HG02943 (cell line): ENCODE measurements around the gene NRCAM.
A peak's percentile ranks its signal among the peaks of the same experiment; 100 is the strongest.

Experiments
- ATAC-seq: cut with Tn5 transposase; IDR thresholded peaks from one replicate; pipeline ENCODE4 v1.9.1; 2021; ENCODE audit warnings: mild to moderate bottlenecking, low read depth, moderate library complexity; ENCODE audit not compliant: unreplicated experiment

NRCAM gene

DNA sequence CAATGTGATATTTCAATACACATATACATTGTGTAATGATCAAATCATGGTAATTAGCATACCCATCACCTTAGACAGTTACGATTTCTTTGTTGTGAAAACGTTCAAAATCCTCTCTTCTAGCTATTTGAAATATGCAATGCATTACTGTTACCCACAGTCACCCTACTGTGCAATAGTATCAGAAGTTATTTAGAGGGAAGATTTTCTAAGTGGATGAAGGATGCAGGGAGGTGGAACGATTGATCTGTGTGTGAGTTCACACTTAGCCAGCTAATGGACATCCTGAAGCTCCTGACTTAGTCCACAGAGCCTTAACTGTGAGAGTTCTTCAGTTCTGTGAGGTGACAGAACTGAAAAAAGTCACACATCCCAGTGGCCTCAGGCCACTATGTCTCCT lies 228.9 kb downstream of the NRCAM start:
- ATAC-seq: no peak

DNA sequence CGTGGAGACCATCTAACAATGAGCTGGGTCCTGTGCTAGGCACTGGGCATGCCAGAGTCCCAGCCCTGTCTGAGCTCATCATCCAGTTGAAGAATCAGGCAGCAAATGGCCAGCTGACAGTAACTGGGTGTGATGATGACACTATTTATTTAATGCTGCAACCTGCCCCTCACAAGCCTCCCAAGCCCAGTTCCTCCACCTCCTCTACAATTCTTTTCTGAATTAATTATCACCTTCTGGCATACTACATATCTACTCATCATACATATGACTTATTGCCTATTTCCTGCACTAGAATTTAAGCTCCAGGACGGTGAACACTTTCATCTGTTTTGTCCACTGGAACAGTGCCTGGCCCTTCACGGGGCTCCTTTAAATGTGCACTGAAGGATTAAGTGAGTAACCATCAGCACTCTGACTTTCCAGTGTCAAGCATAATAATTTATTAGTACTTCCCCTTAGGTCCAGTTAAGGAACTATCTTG lies 229.4 kb downstream of the NRCAM start:
- no peak for ATAC-seq

DNA sequence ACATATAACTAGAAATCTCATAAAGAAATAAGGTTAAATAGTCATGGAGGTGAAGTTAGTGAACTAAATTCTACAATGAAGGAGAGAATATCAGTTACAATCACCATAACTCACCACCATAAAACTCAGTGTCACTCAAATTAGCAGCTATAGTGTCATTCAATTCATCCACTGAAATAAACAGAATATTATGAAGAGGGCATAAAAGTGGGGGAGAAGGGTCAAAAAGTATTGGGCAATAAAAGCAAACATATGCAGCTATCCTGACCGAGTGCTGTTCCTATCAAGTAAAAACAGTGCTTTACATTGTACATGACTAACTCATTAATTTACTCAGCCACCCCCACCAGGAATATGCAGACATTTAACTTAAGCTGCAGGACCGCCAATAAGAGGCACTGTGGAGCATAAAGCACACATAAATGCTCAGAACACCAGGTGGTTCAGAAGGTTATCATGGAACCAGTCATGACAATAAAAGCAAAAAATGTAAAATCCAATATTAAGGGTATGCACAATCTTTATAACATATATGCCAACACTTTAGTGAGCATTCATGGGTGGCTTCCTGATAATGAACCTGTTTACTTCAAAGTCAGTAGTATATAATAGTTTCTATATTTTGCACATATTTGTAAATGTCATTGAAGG lies 230.6 kb downstream of the NRCAM start:
- no peak for ATAC-seq

DNA sequence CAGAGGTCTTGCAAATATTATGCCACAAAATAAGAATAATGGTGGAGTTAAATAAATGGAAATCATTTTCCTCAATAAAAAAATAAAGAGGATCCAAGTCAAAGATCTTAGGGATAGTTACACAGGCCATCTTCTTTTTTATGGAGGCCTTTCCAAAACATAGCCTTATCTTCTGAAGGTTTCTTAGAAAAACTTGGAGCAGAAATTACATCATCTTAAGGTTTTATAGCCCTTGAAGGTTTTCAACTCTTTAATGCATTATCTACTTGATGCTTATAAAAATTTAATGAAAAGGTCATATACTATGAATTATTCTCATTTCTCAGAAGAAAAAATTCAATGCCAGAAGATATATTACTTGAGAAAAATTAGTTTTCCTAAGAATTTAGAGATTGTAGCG lies 231.8 kb downstream of the NRCAM start:
- no peak for ATAC-seq

DNA sequence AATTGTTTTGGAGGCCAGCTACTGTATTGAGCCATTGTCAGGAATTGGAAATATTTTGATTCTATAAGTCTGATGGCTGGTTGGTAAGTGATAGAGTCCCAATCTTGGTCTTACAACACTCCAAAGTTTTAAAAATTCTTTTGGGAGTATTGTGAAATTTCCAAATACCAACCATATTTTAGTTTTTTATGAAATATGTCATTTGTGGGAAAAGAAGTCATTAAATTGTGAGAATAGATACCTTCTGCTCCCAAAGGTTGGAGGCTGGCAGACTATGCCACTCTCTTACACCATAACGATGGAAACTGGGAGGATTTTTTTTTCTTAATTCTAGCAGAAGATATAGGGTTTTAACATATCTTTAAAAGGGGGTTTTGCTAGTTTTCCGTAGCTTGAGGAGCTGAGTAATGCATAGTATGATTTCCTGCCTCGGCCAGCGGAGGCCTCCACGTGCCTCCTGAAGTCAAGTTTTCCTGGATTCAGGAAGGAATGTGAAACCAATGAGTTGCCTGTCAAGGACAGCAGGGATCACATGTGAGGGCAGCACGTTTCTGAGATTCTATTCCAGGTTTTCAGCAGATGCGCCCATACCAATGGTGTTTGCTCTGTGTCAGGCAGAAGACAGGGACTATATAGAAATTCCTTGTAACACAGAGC lies 233.9 kb downstream of the NRCAM start:
- no peak for ATAC-seq

DNA sequence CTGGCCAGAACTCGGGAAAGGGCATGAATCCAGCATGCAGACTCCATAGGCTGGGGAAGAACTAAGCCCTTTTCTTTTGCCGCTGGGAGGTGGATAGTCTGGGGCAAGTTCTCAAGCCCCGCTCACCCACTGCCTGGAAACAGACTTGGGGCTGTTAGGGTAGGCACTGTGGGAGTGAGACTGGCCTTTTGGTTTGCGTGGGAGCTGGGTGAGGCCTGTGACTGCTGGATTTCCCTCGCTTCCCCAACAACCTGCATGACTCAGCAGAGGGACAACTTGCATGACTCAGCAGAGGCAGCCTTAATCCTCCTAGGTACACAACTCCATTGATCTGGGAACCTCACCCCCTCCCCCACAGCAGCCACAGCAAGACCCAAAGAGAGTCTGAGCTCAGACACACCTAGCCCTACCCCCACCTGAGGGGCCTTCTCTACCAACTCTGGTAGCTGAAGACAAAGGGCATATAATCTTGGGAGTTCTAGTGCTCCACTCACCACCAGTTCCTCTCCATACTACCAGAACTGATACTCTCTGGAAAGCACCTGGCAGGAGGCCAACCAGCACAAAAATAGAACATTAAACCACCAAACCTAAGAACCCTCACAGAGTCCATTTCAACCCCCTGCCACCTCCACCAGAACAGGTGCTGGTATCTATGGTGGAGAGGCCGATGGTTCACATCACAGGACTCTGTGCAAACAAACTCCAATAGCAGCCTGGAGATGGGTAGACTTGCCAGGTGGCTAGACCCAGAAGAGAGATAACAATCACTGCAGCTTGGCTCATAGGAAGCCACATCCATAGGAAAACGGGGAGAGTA lies 244.6 kb downstream of the NRCAM start:
- peak; percentile 81 for ATAC-seq

DNA sequence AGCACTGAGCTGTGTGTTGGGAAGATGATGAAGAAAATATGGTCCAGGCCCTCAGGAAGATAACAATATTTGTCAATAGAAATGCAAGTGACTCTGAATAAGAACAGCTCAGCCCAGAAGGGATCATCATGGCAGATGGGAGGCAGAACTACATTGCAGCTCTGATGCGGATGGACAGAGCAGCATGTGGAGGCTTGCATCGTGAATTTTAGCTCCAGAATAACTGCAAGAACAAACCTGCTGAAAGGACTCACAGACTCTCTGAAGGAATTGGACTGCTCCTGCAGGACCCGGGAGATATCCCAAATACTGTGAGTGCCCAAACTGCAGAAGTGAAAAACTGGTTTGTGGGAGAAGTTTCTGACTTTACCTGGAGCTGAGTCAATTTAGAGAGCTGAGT lies 245.4 kb downstream of the NRCAM start:
- no peak for ATAC-seq

DNA sequence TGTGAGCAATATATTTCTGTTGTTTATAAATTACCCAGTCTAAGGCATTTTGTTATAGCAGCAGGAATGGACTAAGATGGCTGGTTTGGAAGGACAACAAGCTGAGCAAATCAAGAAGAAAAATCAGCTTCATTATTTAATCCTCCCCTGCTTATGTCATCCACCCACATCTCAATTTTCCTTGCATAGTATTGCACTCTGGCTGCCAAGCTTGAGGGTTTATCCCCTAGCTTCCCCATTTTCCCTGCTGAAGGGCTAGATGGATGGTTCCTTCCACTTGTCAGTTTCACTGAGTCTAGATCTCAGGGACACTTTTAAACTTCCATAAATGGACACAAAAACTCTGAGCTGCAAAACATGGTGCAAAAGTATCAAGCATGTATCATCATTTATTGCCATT lies 250.9 kb downstream of the NRCAM start:
- no peak for ATAC-seq

DNA sequence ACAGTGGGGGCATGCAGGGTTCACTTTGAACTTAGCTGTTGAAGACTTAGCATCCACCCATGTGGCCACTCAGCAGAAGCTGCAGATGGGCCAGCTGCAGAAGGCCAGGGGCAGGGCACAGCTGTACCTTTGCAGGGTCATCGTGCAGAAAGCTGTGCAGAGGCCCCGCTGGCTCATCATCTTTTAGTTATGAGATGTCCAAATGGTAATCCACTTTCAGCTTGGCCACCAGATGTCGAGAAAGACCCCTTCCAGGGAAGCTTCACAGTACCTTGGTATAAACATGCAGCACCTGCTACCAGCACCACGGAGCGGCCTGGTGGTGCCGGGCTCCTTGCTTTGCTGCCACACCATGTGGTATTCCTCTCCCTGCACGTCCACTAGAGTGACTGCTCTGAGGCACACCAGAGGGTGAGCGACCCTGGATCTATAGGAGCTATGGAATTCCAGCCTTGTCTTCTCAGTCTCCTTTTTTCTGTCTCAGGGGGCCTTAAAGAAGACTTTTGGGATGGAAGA lies 251.9 kb downstream of the NRCAM start:
- ATAC-seq: no peak

DNA sequence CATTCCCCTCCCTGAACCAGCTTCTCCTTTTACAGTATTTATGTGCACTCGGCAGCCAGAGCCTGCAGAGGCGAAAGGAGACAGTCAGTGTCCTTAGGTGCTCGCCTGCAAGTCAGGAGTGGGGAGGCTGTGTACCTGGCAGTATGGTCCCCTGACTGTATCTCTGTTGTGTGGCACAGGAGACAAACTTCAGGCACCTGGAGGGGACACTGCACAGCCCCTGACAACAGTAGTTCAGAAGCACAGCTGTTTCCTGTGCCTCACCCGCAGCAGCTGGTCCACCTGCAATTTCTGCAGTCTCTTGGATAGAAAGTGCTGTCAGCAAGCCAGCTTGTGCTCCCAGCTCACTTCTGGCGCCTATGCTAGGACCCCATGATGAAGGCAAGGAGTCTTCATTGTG lies 252.7 kb downstream of the NRCAM start:
- ATAC-seq: peak; percentile 85

DNA sequence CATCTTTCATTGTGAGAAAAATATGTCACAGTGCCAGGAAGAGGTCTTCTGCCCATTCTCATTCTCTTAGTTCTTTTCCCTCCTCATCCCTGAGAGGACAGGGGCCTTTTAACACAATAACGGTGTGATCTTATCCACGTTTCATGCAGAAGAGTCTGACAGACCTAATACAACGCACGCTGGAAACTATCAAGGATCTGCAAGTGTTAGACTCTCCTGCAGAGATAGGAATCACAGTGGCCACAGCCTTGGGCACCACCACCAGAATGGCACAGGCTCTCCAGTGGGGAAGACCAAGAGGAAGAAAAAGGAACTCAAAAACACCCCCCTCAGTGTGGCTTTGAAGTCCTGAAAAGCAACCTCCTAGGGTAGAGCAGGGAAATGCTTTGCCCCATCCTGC lies 253.5 kb downstream of the NRCAM start:
- no peak for ATAC-seq

DNA sequence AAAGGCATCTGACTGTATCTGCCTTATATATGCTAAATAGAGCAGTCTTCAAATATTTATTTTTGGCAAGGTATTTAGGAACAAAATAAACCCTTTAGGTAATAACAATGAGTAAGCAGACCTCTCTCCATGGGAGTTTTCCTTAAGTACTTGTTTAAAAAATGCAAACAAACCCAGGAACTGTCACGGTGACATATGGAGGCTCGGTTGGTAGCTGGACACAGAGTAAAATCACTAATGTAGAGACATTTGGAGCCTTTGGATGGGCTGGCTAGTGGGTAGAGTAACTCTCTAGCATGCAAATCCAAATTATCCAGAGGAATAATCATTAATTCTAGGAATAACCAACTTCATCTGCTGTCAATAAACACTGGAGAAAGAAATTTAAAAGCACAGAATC lies 254.5 kb downstream of the NRCAM start:
- no peak for ATAC-seq

DNA sequence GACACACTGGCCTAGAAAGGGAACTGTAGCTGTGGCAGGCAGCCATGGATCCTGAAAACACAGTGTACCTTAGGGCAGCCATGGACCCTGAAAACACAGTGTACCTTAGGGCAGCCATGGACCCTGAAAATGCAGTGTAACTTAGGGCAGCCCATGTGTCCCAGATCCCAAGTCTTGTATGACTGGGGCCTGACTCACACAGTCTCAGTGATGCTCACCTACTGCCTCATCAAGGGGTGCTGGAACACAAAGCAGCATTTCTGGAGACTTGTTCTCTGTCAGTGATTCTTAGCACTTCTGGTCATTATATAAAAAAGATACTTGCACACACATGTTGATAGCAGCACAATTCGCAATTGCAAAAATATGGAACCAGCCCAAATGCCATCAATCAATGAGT lies 255.9 kb downstream of the NRCAM start:
- no peak for ATAC-seq

DNA sequence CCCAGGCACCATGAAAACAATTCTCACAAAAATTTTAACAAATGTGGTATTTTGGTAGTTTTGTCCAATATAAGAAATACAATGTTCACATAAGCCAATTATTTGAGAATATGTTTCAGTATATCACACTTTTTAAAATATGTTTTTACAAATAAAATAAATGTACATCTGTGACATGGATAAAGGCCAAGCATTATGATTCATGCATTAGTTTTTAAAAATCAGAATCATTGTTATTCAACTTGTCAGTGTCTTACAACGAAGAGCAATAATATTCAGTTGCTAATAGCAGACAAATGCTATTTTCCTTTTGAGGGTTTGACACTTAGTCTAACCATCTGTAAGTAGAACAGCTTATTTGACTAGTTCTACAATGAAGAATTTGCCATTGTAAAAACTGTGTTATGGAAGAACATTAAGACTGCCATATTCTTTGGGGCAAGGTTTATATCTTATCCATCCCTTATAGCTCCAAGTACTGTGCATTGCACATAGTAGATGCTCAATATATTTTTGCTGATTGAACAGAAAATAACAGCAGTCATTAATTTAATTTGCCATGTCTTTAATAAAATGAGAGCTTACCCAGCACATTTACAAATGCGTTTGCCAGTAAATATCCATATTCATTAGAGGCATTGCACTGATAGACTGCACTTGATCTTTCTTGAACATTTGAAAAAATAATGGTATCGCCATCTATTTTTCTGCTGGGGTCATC lies 258.7 kb downstream of the NRCAM start:
- ATAC-seq: no peak

DNA sequence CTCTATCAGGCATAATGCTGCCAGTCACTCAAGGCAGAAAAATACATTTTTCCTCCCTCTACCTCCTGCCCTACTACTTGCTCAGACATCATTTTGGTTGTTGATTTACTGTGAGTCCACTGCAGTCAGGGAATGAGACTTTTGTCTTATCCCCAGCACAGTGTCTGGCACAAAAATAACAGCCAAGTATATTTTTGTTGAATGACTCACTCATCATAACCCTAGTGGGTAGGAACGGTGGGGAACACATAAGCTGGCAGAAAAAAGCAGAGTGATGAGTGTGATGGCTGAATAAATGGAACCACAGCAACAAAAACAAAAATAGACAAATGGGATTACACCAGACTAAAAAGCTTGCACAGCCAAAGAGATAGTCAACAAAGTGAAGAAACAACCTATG lies 260.2 kb downstream of the NRCAM start:
- no peak for ATAC-seq

DNA sequence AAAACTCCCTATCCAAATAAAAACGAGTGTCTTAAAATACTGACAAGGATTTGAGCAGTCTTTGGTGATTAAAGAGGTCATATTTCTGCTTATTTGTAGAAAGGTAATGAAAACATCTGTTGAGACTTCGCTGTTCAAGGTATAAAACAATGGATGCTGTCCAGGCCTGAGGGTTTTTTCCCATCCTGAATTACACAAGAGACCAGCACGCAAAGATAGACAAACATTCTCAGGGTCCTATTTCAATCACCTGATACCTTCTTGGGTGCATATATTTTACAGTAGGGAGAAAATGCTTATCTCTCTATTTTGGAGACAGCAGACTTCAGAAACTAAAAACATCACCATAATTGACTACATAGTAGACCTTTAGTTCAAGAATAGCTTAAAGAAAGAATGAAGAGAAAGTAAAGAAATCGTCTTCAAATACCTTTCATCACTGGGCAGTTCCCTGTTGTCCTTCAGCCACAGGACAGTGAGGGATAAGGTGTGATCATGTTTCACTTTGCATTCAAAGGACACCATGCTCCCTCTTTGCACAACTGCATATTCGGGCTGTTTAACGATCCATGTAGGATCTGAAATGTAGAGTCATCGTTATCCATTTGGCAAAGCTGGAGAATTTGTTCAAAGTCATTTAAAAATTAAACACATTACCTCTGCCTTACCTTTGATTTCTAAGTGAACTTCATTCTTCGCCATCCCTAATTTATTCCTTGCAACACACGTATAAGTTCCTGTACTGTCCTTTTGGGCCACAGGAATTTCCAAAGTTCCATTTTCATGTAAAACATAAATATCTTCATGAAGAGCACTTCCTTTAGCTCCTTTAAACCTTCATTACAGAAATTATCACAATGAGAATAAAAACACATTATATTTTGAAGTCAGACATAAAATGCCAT lies 262.4 kb downstream of the NRCAM start:
- no peak for ATAC-seq

DNA sequence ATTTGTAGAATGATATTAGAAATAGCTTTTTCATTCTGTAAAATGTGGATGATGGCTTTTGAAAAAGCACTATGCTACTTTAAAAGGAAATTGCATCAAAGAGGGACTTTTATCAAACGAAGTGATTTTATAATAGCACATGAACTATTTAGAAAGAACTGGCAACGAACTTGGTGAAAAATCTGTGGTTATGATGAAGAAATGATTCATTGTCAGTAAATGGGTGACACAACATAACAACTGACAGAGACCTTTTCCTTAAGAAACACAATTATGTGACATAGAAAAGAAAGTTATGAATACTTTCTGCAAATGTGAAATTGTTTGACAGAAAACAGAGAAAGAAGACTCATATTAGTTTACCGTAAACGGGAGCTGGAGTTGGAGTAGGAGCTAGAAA lies 265.3 kb downstream of the NRCAM start:
- no peak for ATAC-seq

DNA sequence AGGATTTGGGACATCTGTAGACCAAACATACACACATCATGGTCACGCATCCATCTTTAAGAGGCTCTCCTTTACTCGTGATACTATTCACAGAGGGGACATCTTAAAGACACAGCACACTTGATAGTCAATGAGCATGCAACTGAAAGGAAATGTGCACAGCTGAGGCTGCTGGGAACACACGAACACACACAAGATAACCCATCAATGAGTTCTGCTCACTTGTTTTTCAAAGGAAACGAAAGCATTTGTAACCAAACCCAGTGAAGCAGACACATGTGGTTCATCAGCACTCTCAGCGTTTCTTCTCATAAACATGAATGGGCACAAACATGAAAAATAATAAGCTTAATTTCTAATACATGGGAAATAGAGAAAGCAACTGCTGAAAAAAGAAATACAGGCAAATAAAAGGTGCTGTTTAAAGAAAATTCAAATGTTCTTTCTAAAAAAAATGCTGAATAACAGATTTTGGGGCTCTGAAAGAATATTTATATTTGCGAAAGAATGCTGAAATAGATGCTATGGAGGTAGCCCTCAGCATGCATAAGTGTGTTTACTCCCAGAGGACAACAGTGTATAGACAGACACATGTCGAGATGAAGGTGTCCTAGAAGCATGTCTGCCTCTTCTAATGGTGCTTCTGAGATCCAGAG lies 266.4 kb downstream of the NRCAM start:
- ATAC-seq: peak; percentile 79

DNA sequence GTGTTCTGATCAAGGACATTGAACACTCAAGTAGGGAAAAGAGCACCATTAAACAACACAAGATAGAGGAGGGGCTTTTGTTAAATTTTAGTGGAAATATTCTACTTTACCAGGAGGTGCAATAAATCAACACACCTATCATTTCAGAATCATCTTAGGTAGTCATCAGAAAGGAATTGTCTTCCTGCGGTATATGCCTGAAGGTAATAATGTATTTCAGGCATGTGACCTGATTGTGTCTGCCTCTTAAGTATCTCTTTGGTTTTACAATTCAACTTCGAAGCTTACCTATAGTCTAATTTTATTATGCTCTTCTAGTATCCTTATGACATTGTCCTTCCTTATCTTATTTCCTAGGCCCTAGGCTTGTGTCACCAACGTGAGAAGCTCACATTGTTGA lies 267.5 kb downstream of the NRCAM start:
- ATAC-seq: no peak
